ENCODE data around the gene AP2A2.

AP2A2 gene

GRCh38 chr11:1036931-1037330 is 111.3 kb downstream of the AP2A2 start:
- H3K4me3 ChIP-seq (ENCODE audit: control insufficient read depth, low read depth, low read length) = no peak overlapping the region
- DNase-seq (ENCODE audit: low read depth) = no peak
- no peak for TF ChIP-seq CTCF (conservative IDR thresholded peaks at IDR 0.05; ENCODE audit: control insufficient read depth, insufficient read depth, low read depth, low read length)

GRCh38 chr11:1037506-1038055 is 111.9 kb downstream of the AP2A2 start:
- no peak overlapping the region for H3K4me3 ChIP-seq (ENCODE audit: control insufficient read depth, low read depth, low read length)
- TF ChIP-seq CTCF (conservative IDR thresholded peaks at IDR 0.05; ENCODE audit: control insufficient read depth, insufficient read depth, low read depth, low read length) = no peak
- DNase-seq (ENCODE audit: low read depth) = no peak

- TF ChIP-seq CTCF (conservative IDR thresholded peaks at IDR 0.05; ENCODE audit: control insufficient read depth, insufficient read depth, low read depth, low read length) = no peak
- H3K4me3 ChIP-seq (ENCODE audit: control insufficient read depth, low read depth, low read length) = no peak overlapping the region
- DNase-seq (ENCODE audit: low read depth) = no peak
Observed at GRCh38 chr11:1038361-1038760, 112.7 kb downstream of the AP2A2 start.

GRCh38 chr11:1038921-1039320 is 113.3 kb downstream of the AP2A2 start:
- no peak for TF ChIP-seq CTCF (conservative IDR thresholded peaks at IDR 0.05; ENCODE audit: control insufficient read depth, insufficient read depth, low read depth, low read length)
- H3K4me3 ChIP-seq (ENCODE audit: control insufficient read depth, low read depth, low read length) = no peak overlapping the region

GRCh38 chr11:1039481-1040427 is 114.1 kb downstream of the AP2A2 start:
- no peak overlapping the region for H3K4me3 ChIP-seq (ENCODE audit: control insufficient read depth, low read depth, low read length)
- TF ChIP-seq CTCF (conservative IDR thresholded peaks at IDR 0.05; ENCODE audit: control insufficient read depth, insufficient read depth, low read depth, low read length) = no peak
- DNase-seq (ENCODE audit: low read depth) = no peak

More at GRCh38 chr11:1038921-1039320, 113.3 kb downstream of the AP2A2 start:
- no peak for DNase-seq (ENCODE audit: low read depth)

GRCh38 chr11:1040428-1041148 is 114.9 kb downstream of the AP2A2 start:
- no peak overlapping the region for H3K4me3 ChIP-seq (ENCODE audit: control insufficient read depth, low read depth, low read length)
- no peak for TF ChIP-seq CTCF (conservative IDR thresholded peaks at IDR 0.05; ENCODE audit: control insufficient read depth, insufficient read depth, low read depth, low read length)
- DNase-seq (ENCODE audit: low read depth) = no peak
